Measurements from ENCODE around the gene TECTB. TPM values are rescaled to one million over a fixed set of nuclear protein-coding genes. Genes with fewer than 3 reads are reported as not detected.

The TECTB gene
- total RNA-seq, 2 donors from 2014 or later = not detected

- Mint-ChIP-seq H3K36me3 (ENCODE audit: low read depth) (no peaks in the 10 kb centered on the region), H3K27me3 (peaks cover 18% of the 10 kb centered on the region), H3K9me3 (no peaks in the 10 kb centered on the region), H3K4me1 (no peaks in the 10 kb centered on the region), H3K4me3 (no peak overlapping the region), H3K27ac (no peak overlapping the region)
- ATAC-seq (replicated peaks) = peak; percentile 39
These were observed 24.3 kb downstream of the TECTB start for GRCh38 chr10:112307358-112308124.

DNA sequence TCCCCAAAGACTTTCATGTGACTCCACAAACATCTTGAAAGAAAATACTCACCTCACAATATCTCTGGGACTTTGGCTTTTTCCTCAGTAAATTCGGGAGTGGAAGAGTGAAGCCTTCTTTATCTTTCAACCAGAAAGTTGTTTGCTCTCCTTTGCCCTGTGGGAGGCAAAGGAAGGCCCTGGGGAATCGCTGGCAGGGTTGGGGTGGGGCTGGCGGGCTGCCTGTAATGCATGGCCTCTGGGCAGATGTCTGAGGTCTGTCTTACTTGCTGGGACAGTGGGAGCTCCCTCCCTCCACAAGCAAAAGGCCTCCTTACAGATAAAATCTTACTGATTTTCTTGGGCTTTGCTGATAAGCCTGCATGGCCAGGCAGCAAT lies 24.9 kb downstream of the TECTB start:
- H3K4me3 Mint-ChIP-seq = no peak overlapping the region
- H3K27me3 Mint-ChIP-seq = peaks cover 24% of the 10 kb centered on the region

DNA sequence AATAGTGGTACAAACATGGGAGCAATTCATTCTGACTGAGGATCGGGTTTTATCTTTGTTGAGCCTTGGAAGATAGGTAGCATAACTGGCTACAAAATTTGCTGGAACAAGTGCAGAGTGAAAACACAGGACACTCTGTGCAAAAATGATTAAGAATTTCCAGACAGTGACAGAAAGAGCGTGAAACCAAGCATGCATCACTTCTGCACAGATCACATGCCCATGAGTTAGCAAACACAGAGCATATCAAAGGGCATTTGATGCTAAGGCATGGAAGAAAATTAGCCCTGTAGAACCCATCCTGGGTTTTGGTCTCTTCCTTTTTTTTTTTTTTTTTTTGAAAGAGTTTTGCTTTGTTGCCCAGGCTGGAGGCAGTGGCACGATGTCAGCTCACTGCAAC lies 28.3 kb downstream of the TECTB start:
- peaks cover 25% of the 10 kb centered on the region for H3K27me3 Mint-ChIP-seq
- H3K36me3 Mint-ChIP-seq (ENCODE audit: low read depth) = no peaks in the 10 kb centered on the region
- no peak for ATAC-seq (replicated peaks)
- H3K27ac Mint-ChIP-seq = no peak overlapping the region
- no peaks in the 10 kb centered on the region for H3K9me3 Mint-ChIP-seq
- no peaks in the 10 kb centered on the region for H3K4me1 Mint-ChIP-seq
- no peak overlapping the region for H3K4me3 Mint-ChIP-seq

More for the DNA sequence above, 24.9 kb downstream of the TECTB start:
- H3K36me3 Mint-ChIP-seq (ENCODE audit: low read depth) = no peaks in the 10 kb centered on the region
- H3K27ac Mint-ChIP-seq = no peak overlapping the region
- H3K4me1 Mint-ChIP-seq = no peaks in the 10 kb centered on the region
- no peaks in the 10 kb centered on the region for H3K9me3 Mint-ChIP-seq
- no peak for ATAC-seq (replicated peaks)

DNA sequence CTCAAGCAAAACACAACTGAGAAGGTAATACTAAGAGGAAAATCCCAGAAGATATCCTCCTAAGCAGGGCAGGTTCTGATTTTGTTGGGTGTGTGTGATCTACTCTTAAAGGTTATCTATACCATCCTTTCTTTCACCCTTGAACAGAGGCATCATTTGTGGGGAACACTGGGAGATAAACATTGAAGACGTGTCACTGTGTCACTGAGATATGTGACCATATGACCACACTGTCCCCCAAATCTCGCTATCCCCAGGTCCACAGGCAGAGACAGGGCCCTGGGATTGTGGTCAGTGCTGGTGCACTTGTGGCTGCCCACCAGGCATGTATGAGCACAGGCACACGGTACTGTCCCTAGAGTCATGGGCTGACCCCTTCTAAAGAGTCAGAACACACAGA lies 30.0 kb downstream of the TECTB start:
- H3K9me3 Mint-ChIP-seq = no peaks in the 10 kb centered on the region
- H3K4me3 Mint-ChIP-seq = no peak overlapping the region
- no peak for ATAC-seq (replicated peaks)
- no peaks in the 10 kb centered on the region for H3K4me1 Mint-ChIP-seq
- H3K36me3 Mint-ChIP-seq (ENCODE audit: low read depth) = no peaks in the 10 kb centered on the region
- peaks cover 26% of the 10 kb centered on the region for H3K27me3 Mint-ChIP-seq
- no peak overlapping the region for H3K27ac Mint-ChIP-seq

GRCh38 chr10:112313911-112314310 lies 30.7 kb downstream of the TECTB start:
- no peaks in the 10 kb centered on the region for H3K9me3 Mint-ChIP-seq
- no peak overlapping the region for H3K27ac Mint-ChIP-seq
- no peaks in the 10 kb centered on the region for H3K36me3 Mint-ChIP-seq (ENCODE audit: low read depth)
- H3K4me3 Mint-ChIP-seq = no peak overlapping the region
- no peaks in the 10 kb centered on the region for H3K4me1 Mint-ChIP-seq
- no peak for ATAC-seq (replicated peaks)
- H3K27me3 Mint-ChIP-seq = peaks cover 30% of the 10 kb centered on the region

DNA sequence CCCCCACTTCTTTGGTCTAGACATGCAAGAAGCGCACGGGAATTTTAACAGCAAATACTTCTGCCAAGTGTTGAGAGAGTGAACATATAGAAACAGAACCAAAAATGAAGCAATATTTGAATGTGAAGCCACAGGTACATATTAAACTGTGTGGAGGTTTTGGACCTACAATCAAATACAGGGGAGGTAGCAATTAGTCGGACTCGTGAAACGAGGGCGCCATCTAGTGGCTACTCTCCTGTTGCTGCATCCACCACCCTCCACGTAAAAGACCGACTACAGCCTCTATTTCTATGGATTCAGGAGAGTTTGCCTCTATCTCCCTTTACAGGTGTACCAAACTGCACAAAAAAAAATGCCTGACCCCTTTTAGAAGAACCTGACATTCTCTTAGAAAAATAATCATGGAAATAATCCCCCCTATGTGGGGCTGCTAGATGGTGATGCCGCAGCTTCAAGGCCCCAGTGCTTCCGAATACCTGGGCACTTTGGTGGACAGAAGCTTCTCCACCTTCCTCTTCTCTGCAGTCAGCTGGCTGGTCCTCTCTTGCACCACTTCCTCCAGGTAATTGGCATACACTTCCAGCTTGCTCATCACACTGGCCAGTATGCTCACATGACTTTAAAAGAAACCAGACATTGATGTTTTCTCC lies 31.7 kb downstream of the TECTB start:
- Mint-ChIP-seq H3K36me3 (ENCODE audit: low read depth) (no peaks in the 10 kb centered on the region), H3K4me3 (no peak overlapping the region)

GRCh38 chr10:112327678-112328077 lies 44.5 kb downstream of the TECTB start:
- Mint-ChIP-seq H3K4me1 (no peaks in the 10 kb centered on the region), H3K27ac (no peak overlapping the region), H3K4me3 (no peak overlapping the region), H3K9me3 (no peaks in the 10 kb centered on the region), H3K27me3 (peaks cover 5% of the 10 kb centered on the region), H3K36me3 (ENCODE audit: low read depth) (no peaks in the 10 kb centered on the region)
- no peak for ATAC-seq (replicated peaks)

More for the DNA sequence above, 31.7 kb downstream of the TECTB start:
- ATAC-seq (replicated peaks) = peak; percentile 80
- Mint-ChIP-seq H3K27ac (no peak overlapping the region), H3K4me1 (no peaks in the 10 kb centered on the region), H3K27me3 (peaks cover 30% of the 10 kb centered on the region), H3K9me3 (no peaks in the 10 kb centered on the region)

GRCh38 chr10:112330162-112330561 lies 47.0 kb downstream of the TECTB start:
- Mint-ChIP-seq H3K4me3 (no peak overlapping the region), H3K4me1 (no peaks in the 10 kb centered on the region), H3K27ac (peak overlapping the region; percentile 8), H3K9me3 (no peaks in the 10 kb centered on the region), H3K27me3 (peaks cover 5% of the 10 kb centered on the region), H3K36me3 (ENCODE audit: low read depth) (no peaks in the 10 kb centered on the region)
- ATAC-seq (replicated peaks) = peak; percentile 34

- Mint-ChIP-seq H3K9me3 (no peaks in the 10 kb centered on the region), H3K4me3 (no peak overlapping the region), H3K27me3 (no peaks in the 10 kb centered on the region), H3K4me1 (peaks cover 1% of the 10 kb centered on the region), H3K36me3 (ENCODE audit: low read depth) (no peaks in the 10 kb centered on the region), H3K27ac (no peak overlapping the region)
- no peak for ATAC-seq (replicated peaks)
These were observed 47.5 kb downstream of the TECTB start for GRCh38 chr10:112330607-112331160.

- Mint-ChIP-seq H3K4me1 (peaks cover 5% of the 10 kb centered on the region), H3K27ac (no peak overlapping the region), H3K9me3 (no peaks in the 10 kb centered on the region), H3K27me3 (peaks cover 4% of the 10 kb centered on the region), H3K36me3 (ENCODE audit: low read depth) (no peaks in the 10 kb centered on the region), H3K4me3 (no peak overlapping the region)
- no peak for ATAC-seq (replicated peaks)
These were observed 48.8 kb downstream of the TECTB start for GRCh38 chr10:112332022-112332421.

- no peak for ATAC-seq (replicated peaks)
- H3K36me3 Mint-ChIP-seq (ENCODE audit: low read depth) = no peaks in the 10 kb centered on the region
- H3K4me3 Mint-ChIP-seq = no peak overlapping the region
- no peak overlapping the region for H3K27ac Mint-ChIP-seq
- H3K4me1 Mint-ChIP-seq = peaks cover 5% of the 10 kb centered on the region
- H3K27me3 Mint-ChIP-seq = peaks cover 8% of the 10 kb centered on the region
- no peaks in the 10 kb centered on the region for H3K9me3 Mint-ChIP-seq
These were observed 49.5 kb downstream of the TECTB start for GRCh38 chr10:112332509-112333228.

DNA sequence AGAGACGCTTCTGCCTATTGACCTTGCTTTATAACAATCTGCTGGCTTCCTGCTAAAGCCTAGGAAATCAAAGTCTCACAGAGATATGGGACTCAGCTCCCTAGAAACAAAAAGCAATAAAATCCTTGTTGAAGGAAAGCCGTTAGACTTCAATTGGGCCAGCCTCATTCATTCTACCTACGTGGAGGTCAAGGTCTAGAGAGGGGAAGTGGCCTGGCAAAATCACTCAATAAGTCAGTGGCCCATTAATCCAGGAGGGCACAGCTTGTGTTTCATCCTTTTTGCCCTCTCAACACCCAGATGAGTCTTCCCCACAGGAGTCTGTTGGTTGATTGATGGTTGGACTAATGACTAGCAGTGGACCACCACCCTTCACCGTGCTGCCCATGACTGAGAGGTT lies 50.3 kb downstream of the TECTB start:
- H3K27ac Mint-ChIP-seq = no peak overlapping the region
- no peak overlapping the region for H3K4me3 Mint-ChIP-seq
- no peak for ATAC-seq (replicated peaks)

GRCh38 chr10:112335111-112335867 lies 52.1 kb downstream of the TECTB start:
- ATAC-seq (replicated peaks) = no peak
- Mint-ChIP-seq H3K9me3 (no peaks in the 10 kb centered on the region), H3K4me1 (peaks cover 5% of the 10 kb centered on the region), H3K27ac (peak overlapping the region; percentile 50), H3K4me3 (no peak overlapping the region), H3K27me3 (peaks cover 8% of the 10 kb centered on the region), H3K36me3 (ENCODE audit: low read depth) (no peaks in the 10 kb centered on the region)

More for the DNA sequence above, 50.3 kb downstream of the TECTB start:
- Mint-ChIP-seq H3K36me3 (ENCODE audit: low read depth) (no peaks in the 10 kb centered on the region), H3K4me1 (peaks cover 5% of the 10 kb centered on the region), H3K9me3 (no peaks in the 10 kb centered on the region), H3K27me3 (peaks cover 8% of the 10 kb centered on the region)

GRCh38 chr10:112335868-112336265 lies 52.7 kb downstream of the TECTB start:
- Mint-ChIP-seq H3K36me3 (ENCODE audit: low read depth) (no peaks in the 10 kb centered on the region), H3K4me3 (no peak overlapping the region), H3K27me3 (peaks cover 8% of the 10 kb centered on the region), H3K9me3 (no peaks in the 10 kb centered on the region), H3K27ac (peak overlapping the region; percentile 50), H3K4me1 (peaks cover 5% of the 10 kb centered on the region)
- no peak for ATAC-seq (replicated peaks)
